ENCODE results near the gene KATNB1. TPM values are rescaled to one million over a fixed set of nuclear protein-coding genes. Genes with fewer than 3 reads are reported as not detected.

KATNB1 gene
- total and polyA plus RNA-seq, 8 donors, result 11.7 to 20.1 (median 14.6) TPM

DNA sequence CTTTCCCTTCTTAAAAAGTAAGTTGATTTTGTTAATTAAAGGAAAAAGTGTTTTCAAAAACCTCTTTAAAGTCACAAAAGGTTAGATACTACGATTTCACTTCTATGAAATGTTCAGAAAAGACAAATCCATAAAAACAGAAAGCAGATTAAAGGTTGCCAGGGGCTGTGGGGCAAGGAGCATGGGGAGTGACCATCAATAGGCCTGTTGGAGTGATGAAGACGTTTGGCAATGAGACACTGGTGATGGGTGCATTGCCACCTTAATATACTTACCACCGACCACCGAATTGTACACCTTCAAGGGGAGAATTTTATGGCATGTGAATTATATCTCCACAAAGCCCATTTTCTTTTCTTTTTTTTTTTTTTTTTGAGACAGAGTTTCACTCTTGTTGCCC, 47.5 kb downstream of the KATNB1 start:
- Histone ChIP-seq H3K4me1 (peaks cover 5 to 14% of the 10 kb centered on the region in 2 donors), H3K9me3 (no peaks in the 10 kb centered on the region), H3K27me3 (no peaks in the 10 kb centered on the region), H3K27ac (no peak overlapping the region), H3K4me3 (no peak overlapping the region), H3K36me3 (peaks cover 0 to 61% of the 10 kb centered on the region in 2 donors)
- no peak for TF ChIP-seq CTCF (IDR thresholded peaks at IDR 0.05)
- intact Hi-C loops (cut with DNase I), result loop anchor here in 1 of 2 donors (10.0 kb wide), 1 partner anchor 82 kb away; no protein-coding TSS in a partner anchor
- ATAC-seq (no peak), DNase-seq (peak in 1 of 4 donors; percentile 0)

GRCh38 chr16:57783883-57784282, 48.3 kb downstream of the KATNB1 start:
- intact Hi-C loops (cut with DNase I), result loop anchor here in 1 of 2 donors (10.0 kb wide), 1 partner anchor 81 kb away; no protein-coding TSS in a partner anchor
- Histone ChIP-seq H3K36me3 (peaks cover 0 to 65% of the 10 kb centered on the region in 2 donors), H3K4me3 (no peak overlapping the region), H3K27ac (no peak overlapping the region), H3K9me3 (no peaks in the 10 kb centered on the region), H3K4me1 (peaks cover 5 to 14% of the 10 kb centered on the region in 2 donors), H3K27me3 (no peaks in the 10 kb centered on the region)
- peak in 1 of 4 donors; percentile 38 for DNase-seq
- ATAC-seq, result no peak
- TF ChIP-seq CTCF (IDR thresholded peaks at IDR 0.05), result no peak

DNA sequence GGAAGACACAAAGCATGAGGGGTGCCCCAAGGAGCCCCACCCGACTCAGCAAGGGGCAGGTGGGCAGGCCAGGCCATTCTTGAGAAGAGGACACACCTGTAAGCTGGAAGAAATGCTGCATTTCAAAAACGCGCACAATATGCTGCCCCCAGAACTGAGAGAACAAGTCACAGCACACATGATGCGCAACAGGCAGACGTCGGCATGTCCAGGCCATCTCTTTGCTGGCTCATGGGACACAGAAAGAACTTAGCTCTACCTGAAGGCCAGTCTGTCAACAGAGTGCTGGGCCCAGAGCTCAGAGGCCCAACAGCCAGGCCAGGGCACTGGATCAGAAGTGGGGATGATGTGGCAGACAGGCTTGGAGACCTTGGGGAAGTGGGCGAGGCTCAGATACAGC, 48.8 kb downstream of the KATNB1 start:
- H3K4me3 ChIP-seq, result no peak overlapping the region
- no peak for TF ChIP-seq CTCF (IDR thresholded peaks at IDR 0.05)
- no peaks in the 10 kb centered on the region for H3K27me3 ChIP-seq
- ATAC-seq (no peak), DNase-seq (no peak)
- no peaks in the 10 kb centered on the region for H3K9me3 ChIP-seq
- peaks cover 0 to 66% of the 10 kb centered on the region in 2 donors for H3K36me3 ChIP-seq
- intact Hi-C loops (cut with DNase I), result loop anchor here in 1 of 2 donors (10.0 kb wide), 1 partner anchor 80 kb away; no protein-coding TSS in a partner anchor
- H3K27ac ChIP-seq, result no peak overlapping the region
- peaks cover 5 to 14% of the 10 kb centered on the region in 2 donors for H3K4me1 ChIP-seq

GRCh38 chr16:57785385-57785784, 49.8 kb downstream of the KATNB1 start:
- ATAC-seq (no peak), DNase-seq (peak in 1 of 4 donors; percentile 73)
- intact Hi-C loops (cut with DNase I), result loop anchor here in 1 of 2 donors (10.0 kb wide), 1 partner anchor 79 kb away; no protein-coding TSS in a partner anchor
- H3K9me3 ChIP-seq, result no peaks in the 10 kb centered on the region
- no peak overlapping the region for H3K4me3 ChIP-seq
- no peaks in the 10 kb centered on the region for H3K27me3 ChIP-seq
- H3K4me1 ChIP-seq, result peaks cover 5 to 14% of the 10 kb centered on the region in 2 donors
- no peak for TF ChIP-seq CTCF (IDR thresholded peaks at IDR 0.05)
- no peak overlapping the region for H3K27ac ChIP-seq
- peaks cover 0 to 74% of the 10 kb centered on the region in 2 donors for H3K36me3 ChIP-seq

DNA sequence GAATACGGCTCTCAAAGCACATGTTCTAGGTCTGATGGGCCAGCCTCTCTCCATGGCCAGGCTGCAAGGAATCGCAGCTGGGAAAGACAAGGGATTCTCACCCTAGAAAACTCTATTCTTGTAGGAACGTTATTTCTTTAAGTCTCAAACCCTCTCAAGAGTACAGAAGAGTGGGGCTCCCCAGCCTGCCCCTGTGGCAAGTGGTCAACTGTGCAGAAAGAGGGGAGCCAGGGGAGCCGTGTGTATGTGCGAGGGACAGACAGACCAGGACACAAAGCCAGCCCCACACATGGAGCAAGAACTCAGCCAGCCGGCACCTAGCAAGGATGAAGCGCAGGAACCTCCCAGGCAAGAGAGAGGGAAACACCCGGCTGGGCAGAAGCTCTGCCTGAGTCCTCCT, 50.4 kb downstream of the KATNB1 start:
- Histone ChIP-seq H3K27me3 (no peaks in the 10 kb centered on the region), H3K27ac (no peak overlapping the region), H3K9me3 (no peaks in the 10 kb centered on the region), H3K4me1 (peaks cover 5 to 14% of the 10 kb centered on the region in 2 donors), H3K36me3 (peaks cover 0 to 79% of the 10 kb centered on the region in 2 donors), H3K4me3 (no peak overlapping the region)
- intact Hi-C loops (cut with DNase I), result loop anchor here in 1 of 2 donors (10.0 kb wide), 1 partner anchor 79 kb away; no protein-coding TSS in a partner anchor
- DNase-seq (peak in 1 of 4 donors; percentile 50), ATAC-seq (no peak)
- TF ChIP-seq CTCF (IDR thresholded peaks at IDR 0.05), result no peak
